B cell (primary cell): ENCODE data around the gene CARMIL1. TPM values are rescaled to one million over a fixed set of nuclear protein-coding genes. Genes with fewer than 3 reads are reported as not detected.

Source experiments
- ATAC-seq: fragments of 200-7000 bp; cut with Tn5 transposase; one replicate; pipeline ENCODE4 v1.10.0; 2021; ENCODE audit warnings: low read depth, mild to moderate bottlenecking, moderate number of reproducible peaks, moderate library complexity
- CTCF ChIA-PET: fragments of 350-600 bp; sonication (Branson Sonifier 250); formaldehyde crosslinking; loops from one replicate; lab custom pipeline; 2021; ENCODE audit warnings: antibody characterized with exemption, inconsistent platforms; lab: Charles Lee
- POLR2A ChIA-PET: fragments of 350-600 bp; sonication (Branson Sonifier 250); formaldehyde crosslinking; loops from one replicate; lab custom pipeline; 2021; ENCODE audit warnings: antibody characterized with exemption; lab: Charles Lee
- DNase-seq: peaks from one replicate; pipeline ENCODE4 v3.0.0; 2013
- H2AFZ ChIP-seq: 2 replicates; pipeline ENCODE4 v1.6.1; 2012; ENCODE audit warnings: mild to moderate bottlenecking, low read depth, low read length; ENCODE audit not compliant: insufficient read depth, poor library complexity, severe bottlenecking
- H3K27ac ChIP-seq, 2 donors: 1 replicate in 1 of 2; 2 replicates in 1 of 2; pipeline ENCODE4 v1.5.1; 2012 to 2013; ENCODE audit warnings: low read length in 2 of 2, mild to moderate bottlenecking in 2 of 2, moderate library complexity in 1 of 2
- H3K27me3 ChIP-seq, 4 experiments: fragments of 200-600 bp in 1 of 4; sonication (generic) in 1 of 4; replicated peaks in 1 of 4; 1 replicate in 2 of 4; 2 replicates in 2 of 4; pipeline versions ENCODE4 v1.6.1 to v1.7.0; 2013 to 2016; ENCODE audit warnings: low read length in 3 of 4, mild to moderate bottlenecking in 2 of 4, mixed read lengths in 1 of 4, moderate library complexity in 1 of 4; ENCODE audit not compliant: insufficient read depth in 4 of 4, control insufficient read depth in 3 of 4; ENCODE audit errors: control extremely low read depth in 1 of 4
- H3K36me3 ChIP-seq, 2 experiments: replicated peaks in 1 of 2; 1 replicate in 1 of 2; 2 replicates in 1 of 2; pipeline versions ENCODE4 v1.6.1 to v1.7.1; 2013; ENCODE audit warnings: low read length in 1 of 2; ENCODE audit not compliant: insufficient read depth in 2 of 2, control insufficient read depth in 1 of 2; ENCODE audit errors: control extremely low read depth in 1 of 2, extremely low read depth in 1 of 2
- H3K4me1 ChIP-seq, 2 donors: fragments of 200-600 bp in 1 of 2; sonication (generic) in 1 of 2; 1 replicate in 1 of 2; 2 replicates in 1 of 2; pipeline versions ENCODE4 v1.5.1 to v1.6.1; 2013 to 2017; ENCODE audit warnings: low read length in 2 of 2; ENCODE audit not compliant: control insufficient read depth in 2 of 2, insufficient read depth in 2 of 2
- H3K4me2 ChIP-seq: replicated peaks from 2 replicates; pipeline ENCODE3; 2012; ENCODE audit warnings: mild to moderate bottlenecking, low read depth, low read length; ENCODE audit not compliant: poor library complexity, severe bottlenecking
- H3K4me3 ChIP-seq, 5 experiments: fragments of 200-600 bp in 1 of 5; sonication (generic) in 1 of 5; 1 replicate in 3 of 5; 2 replicates in 2 of 5; pipeline versions ENCODE4 v1.5.1 to v1.7.0; 2011 to 2016; ENCODE audit warnings: low read length in 4 of 5, mild to moderate bottlenecking in 4 of 5, low read depth in 2 of 5, control low read depth in 1 of 5, moderate library complexity in 1 of 5; ENCODE audit not compliant: insufficient read depth in 1 of 5; ENCODE audit errors: control extremely low read depth in 1 of 5, extremely low read depth in 1 of 5
- H3K79me2 ChIP-seq: fragments of 200-600 bp; sonication (generic); one replicate; pipeline ENCODE4 v1.6.0; 2016; ENCODE audit warnings: low read length; ENCODE audit not compliant: control insufficient read depth, insufficient read depth
- H3K9ac ChIP-seq: fragments of 200-600 bp; sonication (generic); 2 replicates; pipeline ENCODE4 v1.6.1; 2017; ENCODE audit warnings: mild to moderate bottlenecking, low read length, moderate library complexity
- H3K9me3 ChIP-seq, 3 donors: one replicate each; pipeline versions ENCODE4 v1.6.1 to v1.7.1; 2013; ENCODE audit warnings: low read length in 2 of 3; ENCODE audit not compliant: control insufficient read depth in 2 of 3, insufficient read depth in 1 of 3; ENCODE audit errors: control extremely low read depth in 1 of 3
- H4K20me1 ChIP-seq: 2 replicates; pipeline ENCODE4 v1.6.0; 2012; ENCODE audit warnings: mild to moderate bottlenecking, low read length; ENCODE audit not compliant: insufficient read depth, control insufficient read depth, poor library complexity, severe bottlenecking
- H3K27ac Mint-ChIP-seq: one replicate; pipeline ENCODE4 v1.8.0; 2021; ENCODE audit warnings: mixed read lengths
- H3K27me3 Mint-ChIP-seq: one replicate; pipeline ENCODE4 v1.8.0; 2021; ENCODE audit warnings: mixed read lengths
- H3K4me1 Mint-ChIP-seq: one replicate; pipeline ENCODE4 v1.8.0; 2021; ENCODE audit warnings: mixed read lengths
- H3K4me3 Mint-ChIP-seq: one replicate; pipeline ENCODE4 v1.8.0; 2021; ENCODE audit warnings: mixed read lengths
- H3K9me3 Mint-ChIP-seq: one replicate; pipeline ENCODE4 v1.8.0; 2022; ENCODE audit warnings: mixed read lengths; ENCODE audit not compliant: insufficient read depth
- EZH2 ChIP-seq: IDR thresholded peaks from 2 replicates; pipeline ENCODE4 v1.6.1; 2012; ENCODE audit warnings: borderline replicate concordance, low read depth, mild to moderate bottlenecking, moderate library complexity, low read length; ENCODE audit not compliant: insufficient read depth, poor library complexity, severe bottlenecking
- WGBS: methylation state at CpG from one replicate; pipeline ENCODE4 v1.1.5; 2013; ENCODE audit warnings: missing lambda C conversion rate; ENCODE audit not compliant: insufficient coverage; 5-methylcytosine and 5-hydroxymethylcytosine counted together
- intact Hi-C: fragments of 100-400 bp; cut with micrococcal nuclease; formaldehyde crosslinking; loops from one replicate; pipeline ENCODE4 v1.10.0; 2022
- polyA plus RNA-seq: library from polyadenylated mRNA; depleted of rRNA; stranded (reverse); fragments of >200 nt; gene quantifications from 2 replicates; pipeline ENCODE4 v1.2.3, GENCODE V29; 2012
- total RNA-seq, 2 donors: library from RNA; stranded (reverse); fragments of 120-200 nt in 1 of 2; gene quantifications; 1 replicate in 1 of 2; 2 replicates in 1 of 2; pipeline versions ENCODE4 v1.2.3 to v1.2.4, GENCODE V29; 2013 to 2022
- TF ChIP-seq, protein P1 (sequence below): fragments of 200-600 bp; IDR thresholded peaks from one replicate; pipeline ENCODE4 v1.8.0; 2022; ENCODE audit warnings: antibody characterized with exemption, mild to moderate bottlenecking

CARMIL1 gene
- total and polyA plus RNA-seq, 2 donors (not counting 1 experiment from before 2014, with no cell fraction given): 7.5 to 11.0 TPM

DNA sequence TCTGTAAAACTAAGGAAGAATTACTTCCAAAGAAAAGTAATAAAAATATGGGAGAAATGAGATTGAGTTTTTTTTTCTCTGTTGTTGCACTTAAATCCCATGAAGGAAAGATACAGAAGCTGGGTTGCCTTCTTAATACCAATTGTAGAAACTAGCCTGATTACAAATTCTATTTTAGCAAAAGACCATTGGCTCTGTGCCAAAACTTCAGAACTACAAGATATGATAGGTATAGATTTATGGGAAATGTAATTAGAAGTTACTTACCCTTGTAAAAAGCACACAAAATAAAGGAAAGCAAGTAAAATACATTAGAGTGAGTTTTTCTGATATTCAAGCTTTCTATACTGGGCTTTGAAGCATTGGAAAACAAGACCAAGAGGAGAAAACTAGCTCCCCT, 299.4 kb downstream of the CARMIL1 start:
- Histone ChIP-seq H3K27ac (no peak overlapping the region), H3K9me3 (no peaks in the 10 kb centered on the region), H2AFZ (no peak overlapping the region), H4K20me1 (no peaks in the 10 kb centered on the region), H3K36me3 (no peaks in the 10 kb centered on the region), H3K4me1 (peaks cover 0 to 3% of the 10 kb centered on the region in 2 donors), H3K9ac (no peak overlapping the region), H3K4me3 (no peak overlapping the region), H3K4me2 (no peak overlapping the region), H3K79me2 (no peaks in the 10 kb centered on the region), H3K27me3 (no peaks in the 10 kb centered on the region)
- POLR2A ChIA-PET: no interaction called here
- Mint-ChIP-seq H3K27me3 (peaks cover 4% of the 10 kb centered on the region), H3K4me3 (no peak overlapping the region), H3K4me1 (peaks cover 4% of the 10 kb centered on the region), H3K9me3 (no peaks in the 10 kb centered on the region), H3K27ac (no peak overlapping the region)
- CTCF ChIA-PET: interaction anchor here (0.6 kb wide), 1 partner anchor 88 kb away, joined by 3 read pairs; no protein-coding TSS in a partner anchor
- no peak for ATAC-seq
- no peak for TF ChIP-seq EZH2
- TF ChIP-seq, protein P1, sequence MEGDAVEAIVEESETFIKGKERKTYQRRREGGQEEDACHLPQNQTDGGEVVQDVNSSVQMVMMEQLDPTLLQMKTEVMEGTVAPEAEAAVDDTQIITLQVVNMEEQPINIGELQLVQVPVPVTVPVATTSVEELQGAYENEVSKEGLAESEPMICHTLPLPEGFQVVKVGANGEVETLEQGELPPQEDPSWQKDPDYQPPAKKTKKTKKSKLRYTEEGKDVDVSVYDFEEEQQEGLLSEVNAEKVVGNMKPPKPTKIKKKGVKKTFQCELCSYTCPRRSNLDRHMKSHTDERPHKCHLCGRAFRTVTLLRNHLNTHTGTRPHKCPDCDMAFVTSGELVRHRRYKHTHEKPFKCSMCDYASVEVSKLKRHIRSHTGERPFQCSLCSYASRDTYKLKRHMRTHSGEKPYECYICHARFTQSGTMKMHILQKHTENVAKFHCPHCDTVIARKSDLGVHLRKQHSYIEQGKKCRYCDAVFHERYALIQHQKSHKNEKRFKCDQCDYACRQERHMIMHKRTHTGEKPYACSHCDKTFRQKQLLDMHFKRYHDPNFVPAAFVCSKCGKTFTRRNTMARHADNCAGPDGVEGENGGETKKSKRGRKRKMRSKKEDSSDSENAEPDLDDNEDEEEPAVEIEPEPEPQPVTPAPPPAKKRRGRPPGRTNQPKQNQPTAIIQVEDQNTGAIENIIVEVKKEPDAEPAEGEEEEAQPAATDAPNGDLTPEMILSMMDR: no peak
- intact Hi-C loops: no loop called here
- no peak for DNase-seq

DNA sequence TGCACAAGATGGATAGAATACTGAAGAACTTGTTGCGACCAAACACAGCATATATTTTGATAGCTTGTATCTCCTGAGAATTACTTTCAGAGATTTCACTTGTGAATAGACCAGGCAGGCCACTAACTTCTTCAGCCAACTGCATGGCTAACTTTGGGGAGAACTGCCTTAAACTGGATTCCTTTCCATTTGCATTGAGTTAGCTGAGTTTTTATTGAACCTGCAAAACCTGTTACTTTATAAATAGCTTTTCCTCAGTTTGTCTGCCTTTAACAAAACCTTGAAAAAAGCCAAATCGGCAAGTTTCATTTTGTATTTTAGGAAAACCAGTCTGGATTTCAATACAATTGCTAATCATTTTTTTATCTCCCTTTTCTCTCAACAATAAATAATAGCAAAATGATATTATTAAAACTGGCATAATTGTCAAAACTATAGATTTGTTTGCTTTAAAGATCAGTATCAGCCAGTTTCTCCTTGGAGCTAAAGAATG, 300.3 kb downstream of the CARMIL1 start:
- 83% methylated on average over 1 of the region's 2 CpGs for WGBS
- Histone ChIP-seq H3K4me1 (peaks cover 0 to 3% of the 10 kb centered on the region in 2 donors), H3K79me2 (no peaks in the 10 kb centered on the region), H3K36me3 (no peaks in the 10 kb centered on the region), H2AFZ (no peak overlapping the region), H3K27me3 (no peaks in the 10 kb centered on the region), H3K4me2 (no peak overlapping the region), H3K9me3 (no peaks in the 10 kb centered on the region), H3K9ac (no peak overlapping the region), H4K20me1 (no peaks in the 10 kb centered on the region), H3K4me3 (no peak overlapping the region), H3K27ac (no peak overlapping the region)
- H3K4me3 Mint-ChIP-seq: no peak overlapping the region
- TF ChIP-seq EZH2: no peak
- TF ChIP-seq, protein P1: no peak
- H3K4me1 Mint-ChIP-seq: peaks cover 4% of the 10 kb centered on the region
- intact Hi-C loops: no loop called here
- no peaks in the 10 kb centered on the region for H3K9me3 Mint-ChIP-seq
- DNase-seq (no peak), ATAC-seq (no peak)
- CTCF ChIA-PET: interaction anchor here (1.0 to 1.1 kb wide), 2 partner anchors 39 to 314 kb away, joined by 3 read pairs; no protein-coding TSS in a partner anchor
- no peak overlapping the region for H3K27ac Mint-ChIP-seq
- POLR2A ChIA-PET: no interaction called here
- H3K27me3 Mint-ChIP-seq: no peaks in the 10 kb centered on the region
